GM13976 (cell line): ENCODE results near the gene SLFNL1.

Source experiments
- DNase-seq: peaks from one replicate; pipeline ENCODE4 v3.0.0; 2012; ENCODE audit warnings: low spot score
- in situ Hi-C: fragments of 300-500 bp; cut with MboI; formaldehyde crosslinking; loops from one replicate; pipeline ENCODE4 v1.12.0; 2022; ENCODE audit warnings: low sequenced_read_pairs, mixed read lengths, inconsistent platforms; ENCODE audit not compliant: unreplicated experiment
- TF ChIP-seq, protein P1 (sequence below): IDR thresholded peaks from 2 replicates; pipeline ENCODE4 v1.5.1; 2012; ENCODE audit warnings: borderline replicate concordance, mild to moderate bottlenecking; ENCODE audit not compliant: insufficient read depth; ENCODE audit errors: extremely low read depth, missing control alignments, control extremely low read depth

SLFNL1 gene

DNA sequence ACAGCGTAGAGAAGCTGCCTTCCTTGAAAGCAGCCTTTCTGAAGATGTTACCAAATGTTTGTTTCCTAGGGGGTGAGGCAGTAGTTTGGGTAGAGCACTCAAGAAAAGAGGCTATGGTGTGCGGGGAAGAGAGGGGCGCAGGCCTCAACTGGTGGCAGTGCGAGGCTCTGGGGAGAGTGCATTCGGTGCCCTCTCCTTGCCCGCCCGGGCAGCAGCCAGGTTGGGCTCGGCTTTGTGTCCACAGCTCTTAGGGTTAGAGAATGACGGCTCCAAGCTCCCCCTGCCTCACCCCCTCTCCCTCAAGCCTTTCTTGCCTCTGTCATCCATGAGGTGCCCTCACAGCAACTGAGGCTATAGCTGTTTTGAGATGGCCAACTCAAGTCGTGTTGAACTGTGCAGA lies 899 bp upstream of the SLFNL1 start:
- no peak for DNase-seq
- TF ChIP-seq, protein P1, sequence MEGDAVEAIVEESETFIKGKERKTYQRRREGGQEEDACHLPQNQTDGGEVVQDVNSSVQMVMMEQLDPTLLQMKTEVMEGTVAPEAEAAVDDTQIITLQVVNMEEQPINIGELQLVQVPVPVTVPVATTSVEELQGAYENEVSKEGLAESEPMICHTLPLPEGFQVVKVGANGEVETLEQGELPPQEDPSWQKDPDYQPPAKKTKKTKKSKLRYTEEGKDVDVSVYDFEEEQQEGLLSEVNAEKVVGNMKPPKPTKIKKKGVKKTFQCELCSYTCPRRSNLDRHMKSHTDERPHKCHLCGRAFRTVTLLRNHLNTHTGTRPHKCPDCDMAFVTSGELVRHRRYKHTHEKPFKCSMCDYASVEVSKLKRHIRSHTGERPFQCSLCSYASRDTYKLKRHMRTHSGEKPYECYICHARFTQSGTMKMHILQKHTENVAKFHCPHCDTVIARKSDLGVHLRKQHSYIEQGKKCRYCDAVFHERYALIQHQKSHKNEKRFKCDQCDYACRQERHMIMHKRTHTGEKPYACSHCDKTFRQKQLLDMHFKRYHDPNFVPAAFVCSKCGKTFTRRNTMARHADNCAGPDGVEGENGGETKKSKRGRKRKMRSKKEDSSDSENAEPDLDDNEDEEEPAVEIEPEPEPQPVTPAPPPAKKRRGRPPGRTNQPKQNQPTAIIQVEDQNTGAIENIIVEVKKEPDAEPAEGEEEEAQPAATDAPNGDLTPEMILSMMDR, result no peak
- in situ Hi-C loops, result no loop called here

GRCh38 chr1:41020654-41021053 lies 871 bp downstream of the SLFNL1 start:
- DNase-seq, result no peak
- in situ Hi-C loops, result no loop called here
- TF ChIP-seq, protein P1, result no peak

DNA sequence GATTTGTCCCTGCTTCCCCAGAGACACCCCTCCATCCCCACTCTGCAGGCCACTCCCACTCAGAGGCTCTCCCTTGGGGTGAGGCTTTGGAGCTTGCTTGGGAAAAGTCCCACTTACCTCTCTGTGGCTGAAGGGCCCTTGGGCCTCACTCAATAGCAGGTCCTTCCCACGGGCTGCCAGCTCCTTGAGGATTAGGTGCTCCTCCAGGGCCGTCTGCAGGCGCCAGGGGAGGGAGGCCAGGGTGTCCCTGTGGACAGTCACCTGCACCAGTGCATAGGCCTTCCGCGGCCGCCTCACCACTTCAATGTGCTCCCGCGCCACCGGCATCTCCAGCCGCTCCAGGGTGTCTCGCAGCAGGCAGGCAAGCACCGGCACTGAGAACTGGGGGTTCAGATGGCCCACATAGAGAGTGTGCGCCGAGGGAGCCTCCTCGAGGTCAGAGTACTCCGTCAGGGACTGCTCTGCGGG lies 1.4 kb downstream of the SLFNL1 start:
- in situ Hi-C loops, result no loop called here
- no peak for DNase-seq
- TF ChIP-seq, protein P1, result no peak

DNA sequence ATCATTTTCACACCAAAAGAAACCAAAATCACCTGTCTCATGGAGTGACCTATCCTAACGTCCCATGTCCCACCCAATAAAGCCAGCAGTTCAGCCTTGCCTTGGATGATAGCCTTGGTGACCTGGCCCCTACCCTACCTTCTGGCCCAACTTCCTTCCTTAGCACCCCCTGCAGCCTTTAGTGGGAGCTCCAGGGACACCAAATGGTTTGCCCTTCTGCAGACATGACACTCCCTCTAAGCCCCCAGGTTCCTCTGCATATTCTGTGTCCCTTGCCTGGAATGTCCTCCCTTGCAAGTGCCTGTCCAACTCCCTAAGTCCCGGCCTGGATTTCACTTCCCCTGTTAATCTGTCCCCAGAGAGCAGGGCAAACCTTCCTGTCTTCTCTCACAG lies 2.2 kb downstream of the SLFNL1 start:
- DNase-seq, result no peak
- in situ Hi-C loops, result no loop called here
- TF ChIP-seq, protein P1, result no peak

GRCh38 chr1:41018018-41018410 lies 3.5 kb downstream of the SLFNL1 start:
- in situ Hi-C loops, result no loop called here

DNA sequence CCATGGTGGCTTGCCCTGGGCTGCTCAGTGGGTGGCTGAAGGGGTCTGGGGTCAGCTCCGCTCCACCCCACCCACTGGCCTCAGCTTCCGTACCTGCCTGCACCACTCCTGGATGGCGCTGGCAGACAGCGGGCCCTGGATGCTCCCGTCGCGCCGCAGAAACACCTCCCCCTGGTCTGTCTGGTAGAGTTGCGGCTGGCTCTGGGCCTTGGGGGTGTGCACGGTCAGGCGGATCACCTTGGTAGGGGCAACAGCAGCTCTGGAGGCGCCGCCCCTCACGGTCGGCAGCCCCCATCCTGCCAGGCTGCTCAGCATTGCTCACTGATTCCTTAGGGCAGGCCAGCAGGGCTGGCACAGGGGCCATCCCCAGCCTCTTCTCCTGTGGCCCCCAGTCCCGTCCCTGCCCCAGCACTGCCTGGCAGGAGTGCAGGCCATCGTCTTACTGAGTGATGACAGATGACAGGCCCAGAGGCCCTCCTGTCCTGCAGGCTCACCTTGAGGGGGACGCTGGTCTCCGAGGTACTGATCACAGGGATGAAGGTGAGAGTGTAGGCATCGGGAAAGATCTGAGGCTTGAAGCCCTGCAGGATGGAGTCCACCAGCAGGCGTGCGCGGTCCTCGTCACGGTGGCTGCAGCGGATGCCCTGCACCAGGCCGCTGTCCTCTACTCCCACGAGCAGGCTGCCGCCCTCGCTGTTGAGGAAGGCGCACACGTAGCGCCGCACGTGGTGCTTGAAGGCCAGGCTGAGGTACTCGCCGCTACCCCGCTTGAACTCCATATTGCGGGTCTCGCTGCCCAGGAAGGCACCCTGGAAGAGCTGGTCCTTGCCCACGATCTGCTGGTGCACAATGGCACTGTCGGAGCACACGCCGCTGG lies 4.1 kb downstream of the SLFNL1 start:
- DNase-seq, result no peak
- in situ Hi-C loops, result no loop called here
- TF ChIP-seq, protein P1, result no peak

More at GRCh38 chr1:41018018-41018410, 3.5 kb downstream of the SLFNL1 start:
- no peak for DNase-seq
- TF ChIP-seq, protein P1, result no peak
